HFFc6 (cell line): ENCODE data around the gene FBXO42. TPM values are rescaled to one million over a fixed set of nuclear protein-coding genes. Genes with fewer than 3 reads are reported as not detected.

Experiments used
- DNase-seq: peaks from one replicate; pipeline ENCODE4 v3.0.0-alpha.2; 2018
- H3K27ac Mint-ChIP-seq: 2 replicates; pipeline ENCODE4 v1.8.0; 2020; ENCODE audit warnings: mild to moderate bottlenecking, mixed read lengths
- H3K27me3 Mint-ChIP-seq: 2 replicates; pipeline ENCODE4 v1.8.0; 2021; ENCODE audit warnings: mild to moderate bottlenecking, moderate library complexity, mixed read lengths; ENCODE audit not compliant: insufficient read depth
- H3K36me3 Mint-ChIP-seq: 2 replicates; pipeline ENCODE4 v1.8.0; 2021; ENCODE audit warnings: low read depth, mixed read lengths
- H3K4me1 Mint-ChIP-seq: 2 replicates; pipeline ENCODE4 v1.8.0; 2020; ENCODE audit warnings: low read depth, mixed read lengths
- H3K4me3 Mint-ChIP-seq: 2 replicates; pipeline ENCODE4 v1.8.0; 2020; ENCODE audit warnings: mild to moderate bottlenecking, moderate library complexity, mixed read lengths
- H3K9me3 Mint-ChIP-seq: 2 replicates; pipeline ENCODE4 v1.8.0; 2020; ENCODE audit warnings: mild to moderate bottlenecking, mixed read lengths
- CTCF ChIP-seq: fragments of 200-600 bp; sonication (generic); IDR thresholded peaks from 2 replicates; pipeline ENCODE4 v1.5.0; 2021; ENCODE audit warnings: antibody characterized with exemption, mild to moderate bottlenecking
- total RNA-seq, 6 experiments: library from RNA; stranded (reverse); fragmentation: NEBNext Ultra II Directional; extraction: Animal tissue kit (Norgen Biotek cat#: 25700); gene quantifications; 2 replicates in 1 of 6; 3 replicates in 5 of 6; pipeline ENCODE4 v1.2.3, GENCODE V29; 2021

FBXO42 gene
- total RNA-seq, 6 experiments from 2014 or later = 11.5 to 15.2 (median 13.4) TPM

- no peaks in the 10 kb centered on the region for H3K9me3 Mint-ChIP-seq
- no peaks in the 10 kb centered on the region for H3K36me3 Mint-ChIP-seq
- peaks cover 2% of the 10 kb centered on the region; the same call in 1 of the 2 replicates for H3K27me3 Mint-ChIP-seq
- peak overlapping the region; percentile 99 for H3K27ac Mint-ChIP-seq
- peak overlapping the region; percentile 90 for H3K4me3 Mint-ChIP-seq
- peak; percentile 56 for DNase-seq
- peaks cover 18% of the 10 kb centered on the region for H3K4me1 Mint-ChIP-seq
- no peak for TF ChIP-seq CTCF
Observed at GRCh38 chr1:16237343-16237830, 114.9 kb downstream of the FBXO42 start.

- DNase-seq = peak; percentile 91
- no peak for TF ChIP-seq CTCF
Observed at GRCh38 chr1:16236511-16237342, 115.6 kb downstream of the FBXO42 start, which contains the start of gene CPLANE2. Gene CPLANE2, minus strand, starts transcription at chr1:16237183. Its CDS starts 441 bp downstream, at chr1:16236742.

GRCh38 chr1:16235944-16236510, 116.3 kb downstream of the FBXO42 start:
- Mint-ChIP-seq H3K9me3 (no peaks in the 10 kb centered on the region), H3K4me1 (peaks cover 18% of the 10 kb centered on the region), H3K4me3 (peak overlapping the region; percentile 90), H3K27me3 (peaks cover 2% of the 10 kb centered on the region; the same call in 1 of the 2 replicates), H3K36me3 (no peaks in the 10 kb centered on the region), H3K27ac (peak overlapping the region; percentile 99)
- DNase-seq = peak; percentile 41
- TF ChIP-seq CTCF = peak; percentile 59

More at GRCh38 chr1:16236511-16237342, 115.6 kb downstream of the FBXO42 start, which contains the start of gene CPLANE2:
- Mint-ChIP-seq H3K27me3 (peaks cover 2% of the 10 kb centered on the region; the same call in 1 of the 2 replicates), H3K9me3 (no peaks in the 10 kb centered on the region), H3K4me1 (peaks cover 18% of the 10 kb centered on the region), H3K4me3 (peak within 1 kb of the TSS; percentile 90), H3K27ac (peak within 1 kb of the TSS; percentile 99), H3K36me3 (no peaks in the 10 kb centered on the region)

- TF ChIP-seq CTCF = no peak
- H3K4me3 Mint-ChIP-seq = no peak overlapping the region
Observed at GRCh38 chr1:16235347-16235746, 116.9 kb downstream of the FBXO42 start.

GRCh38 chr1:16233431-16233830, 118.8 kb downstream of the FBXO42 start:
- H3K4me1 Mint-ChIP-seq = peaks cover 18% of the 10 kb centered on the region
- H3K27ac Mint-ChIP-seq = no peak overlapping the region
- H3K4me3 Mint-ChIP-seq = no peak overlapping the region
- no peak for DNase-seq
- peaks cover 3% of the 10 kb centered on the region for H3K27me3 Mint-ChIP-seq
- H3K36me3 Mint-ChIP-seq = no peaks in the 10 kb centered on the region
- TF ChIP-seq CTCF = no peak
- no peaks in the 10 kb centered on the region for H3K9me3 Mint-ChIP-seq

More at GRCh38 chr1:16235347-16235746, 116.9 kb downstream of the FBXO42 start:
- peaks cover 2% of the 10 kb centered on the region; the same call in 1 of the 2 replicates for H3K27me3 Mint-ChIP-seq
- no peak for DNase-seq
- H3K27ac Mint-ChIP-seq = no peak overlapping the region
- H3K9me3 Mint-ChIP-seq = no peaks in the 10 kb centered on the region
- H3K4me1 Mint-ChIP-seq = peaks cover 18% of the 10 kb centered on the region
- H3K36me3 Mint-ChIP-seq = no peaks in the 10 kb centered on the region
